ENCODE measurements around the gene DNAAF8. TPM values are rescaled to one million over a fixed set of nuclear protein-coding genes. Genes with fewer than 3 reads are reported as not detected.
"Not testable (repeated sequence)": the region's sequence is repeated elsewhere in the genome, so short reads cannot be mapped to it uniquely, and the experiment has no call there.

DNAAF8 gene
- total RNA-seq, 4 donors from 2014 or later: 0.31 to 1.1 (median 0.87) TPM

DNA sequence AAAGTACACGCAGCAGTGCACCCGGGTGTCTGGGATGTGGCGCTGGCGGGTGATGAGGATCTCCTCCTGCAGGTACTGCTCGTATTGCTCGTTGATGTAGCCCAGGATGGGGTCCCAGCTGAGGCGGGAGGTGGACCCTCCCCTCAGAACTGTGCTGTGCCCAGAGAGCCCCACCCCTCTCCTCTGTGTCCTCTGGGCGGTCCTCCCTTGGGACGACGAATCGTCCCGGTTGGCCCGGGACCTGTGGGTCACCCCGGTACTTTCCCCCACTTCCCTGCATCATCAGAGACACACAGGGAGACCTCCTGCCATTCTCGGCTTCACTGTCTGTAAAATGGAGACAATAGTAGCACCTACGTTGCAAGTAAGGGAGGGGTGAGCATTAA lies 49.6 kb downstream of the DNAAF8 start:
- DNase-seq (ENCODE audit: low spot score): no peak

DNA sequence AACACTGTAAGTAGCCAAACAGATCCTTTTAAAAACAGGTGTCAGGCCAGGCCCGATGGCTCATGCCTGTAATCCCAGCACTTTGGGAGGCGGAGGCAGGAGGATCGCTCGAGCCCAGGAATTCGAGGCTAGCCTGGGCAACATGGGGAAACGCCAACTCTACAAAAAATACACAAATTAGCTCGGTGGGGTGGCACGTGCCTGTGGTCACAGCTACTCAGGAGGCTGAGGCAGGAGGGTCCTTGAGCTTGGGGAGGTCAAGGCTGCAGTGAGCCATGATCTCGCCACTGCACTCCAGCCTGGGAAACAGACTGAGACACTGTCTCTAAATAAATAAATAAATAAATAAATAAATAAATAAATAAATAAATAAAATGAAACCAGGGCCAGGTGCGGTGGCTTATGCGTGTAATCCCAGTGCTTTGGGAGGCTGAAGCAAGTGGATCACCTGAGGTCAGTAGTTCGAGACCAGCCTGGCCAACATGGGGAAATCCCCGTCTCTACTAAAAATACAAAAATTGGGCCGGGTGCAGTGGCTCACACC lies 50.2 kb downstream of the DNAAF8 start:
- DNase-seq (ENCODE audit: low spot score); ATAC-seq (ENCODE audit: low FRiP score): not testable (repeated sequence)

More for the DNA sequence above, 49.6 kb downstream of the DNAAF8 start:
- TF ChIP-seq, protein P1, sequence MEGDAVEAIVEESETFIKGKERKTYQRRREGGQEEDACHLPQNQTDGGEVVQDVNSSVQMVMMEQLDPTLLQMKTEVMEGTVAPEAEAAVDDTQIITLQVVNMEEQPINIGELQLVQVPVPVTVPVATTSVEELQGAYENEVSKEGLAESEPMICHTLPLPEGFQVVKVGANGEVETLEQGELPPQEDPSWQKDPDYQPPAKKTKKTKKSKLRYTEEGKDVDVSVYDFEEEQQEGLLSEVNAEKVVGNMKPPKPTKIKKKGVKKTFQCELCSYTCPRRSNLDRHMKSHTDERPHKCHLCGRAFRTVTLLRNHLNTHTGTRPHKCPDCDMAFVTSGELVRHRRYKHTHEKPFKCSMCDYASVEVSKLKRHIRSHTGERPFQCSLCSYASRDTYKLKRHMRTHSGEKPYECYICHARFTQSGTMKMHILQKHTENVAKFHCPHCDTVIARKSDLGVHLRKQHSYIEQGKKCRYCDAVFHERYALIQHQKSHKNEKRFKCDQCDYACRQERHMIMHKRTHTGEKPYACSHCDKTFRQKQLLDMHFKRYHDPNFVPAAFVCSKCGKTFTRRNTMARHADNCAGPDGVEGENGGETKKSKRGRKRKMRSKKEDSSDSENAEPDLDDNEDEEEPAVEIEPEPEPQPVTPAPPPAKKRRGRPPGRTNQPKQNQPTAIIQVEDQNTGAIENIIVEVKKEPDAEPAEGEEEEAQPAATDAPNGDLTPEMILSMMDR (IDR thresholded peaks at IDR 0.05): no peak
- ATAC-seq (ENCODE audit: low FRiP score): no peak

DNA sequence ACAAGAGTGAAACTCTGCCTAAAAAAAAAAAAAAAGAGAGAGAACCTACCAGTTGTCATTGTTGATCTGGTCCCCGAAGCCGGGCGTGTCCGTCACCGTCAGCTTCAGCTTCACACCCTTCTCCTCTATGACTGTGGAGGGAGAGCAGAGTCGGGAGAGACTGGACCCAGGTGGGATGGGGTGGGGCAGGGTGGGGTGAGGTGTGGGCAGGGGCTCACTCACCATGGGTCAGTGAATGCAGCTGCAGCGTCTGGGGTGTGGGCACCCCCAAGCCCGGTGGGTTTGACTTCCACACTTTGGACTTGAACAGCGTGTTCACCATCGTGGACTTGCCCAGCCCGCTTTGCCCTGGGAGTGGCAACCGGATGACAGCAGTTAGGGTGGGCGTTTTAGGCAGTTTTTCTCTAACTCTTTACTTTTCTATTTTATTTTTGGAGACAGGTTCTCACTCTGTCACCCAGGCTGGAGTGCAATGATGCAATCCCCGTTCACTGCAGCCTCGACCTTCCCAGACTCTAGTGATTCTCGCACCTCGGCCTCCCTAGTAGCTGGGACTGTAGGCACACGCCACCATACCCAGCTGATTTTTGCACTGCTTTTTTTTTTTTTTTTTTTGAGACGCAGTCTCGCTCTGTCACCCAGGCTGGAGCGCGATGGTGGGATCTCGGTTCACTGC lies 51.6 kb downstream of the DNAAF8 start:
- DNase-seq (ENCODE audit: low spot score): no peak
- TF ChIP-seq, protein P1 (IDR thresholded peaks at IDR 0.05): no peak
- no peak for ATAC-seq (ENCODE audit: low FRiP score)

DNA sequence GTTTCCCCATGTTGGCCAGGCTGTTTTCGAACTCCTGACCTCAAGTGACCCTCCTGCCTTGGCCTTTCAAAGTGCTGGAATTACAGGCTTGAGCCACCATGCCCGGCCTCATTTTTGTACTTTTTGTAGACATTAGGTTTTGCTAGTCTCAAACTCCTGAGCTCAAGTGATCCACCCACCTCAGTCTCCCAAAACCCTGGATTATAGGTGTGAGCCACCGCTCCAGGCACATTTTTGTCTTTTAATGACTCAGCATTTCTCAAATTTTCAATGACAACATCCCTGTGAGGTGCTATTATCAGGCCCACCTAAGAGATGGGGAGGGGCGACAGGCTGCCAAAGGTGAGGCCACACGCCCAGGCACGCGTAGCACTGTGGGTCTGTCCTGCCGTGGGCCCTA lies 52.7 kb downstream of the DNAAF8 start:
- TF ChIP-seq, protein P1 (IDR thresholded peaks at IDR 0.05): no peak
- no peak for ATAC-seq (ENCODE audit: low FRiP score)
- no peak for DNase-seq (ENCODE audit: low spot score)

DNA sequence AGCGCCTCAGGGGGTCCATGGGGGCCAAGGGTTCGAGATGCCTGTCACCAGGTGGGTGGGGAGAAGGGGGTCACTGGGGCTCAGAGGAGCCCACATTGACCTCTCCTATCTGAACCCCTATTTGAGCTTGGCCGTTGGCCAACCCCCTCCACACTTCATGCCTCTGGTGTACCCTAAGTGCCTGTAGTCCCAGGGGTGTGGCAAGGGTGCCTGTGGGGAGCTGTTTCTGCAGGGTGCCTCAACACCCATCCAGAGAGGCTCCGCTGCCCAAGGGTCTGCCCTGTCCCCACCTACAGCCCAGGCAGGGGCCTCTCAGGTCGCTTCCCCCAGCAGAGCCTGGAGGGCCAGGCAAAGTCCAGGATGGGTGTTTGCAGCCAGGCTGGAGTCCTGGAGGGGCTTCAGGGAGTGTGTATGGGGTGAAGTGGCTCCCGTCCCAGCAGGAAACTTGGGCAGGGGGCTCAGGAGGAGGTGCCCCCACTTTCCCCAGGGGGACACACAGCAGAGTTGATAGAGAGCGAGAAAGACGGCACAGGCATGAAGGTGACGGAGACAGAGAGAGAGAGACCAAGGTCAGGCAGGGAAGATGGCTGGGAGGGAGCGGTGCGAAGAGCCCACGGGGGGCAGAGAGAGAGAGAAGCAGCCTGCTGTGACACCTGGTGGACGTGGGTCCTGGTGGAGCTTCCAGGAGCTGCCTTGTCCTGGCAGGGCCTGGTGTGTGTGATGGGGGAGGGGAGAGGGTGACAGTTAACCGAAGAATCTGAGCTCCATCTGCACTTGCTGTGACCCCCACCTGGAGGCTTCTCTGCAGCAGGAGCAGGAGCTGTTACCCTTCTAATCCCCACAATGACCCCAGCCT lies 53.5 kb downstream of the DNAAF8 start, which contains the start of gene SEPTIN12:
SEPTIN12 (minus strand) TSS at position 719 of the 856 bp plus-strand sequence; CDS start at position 19, 700 bp downstream.
- DNase-seq (ENCODE audit: low spot score) (no peak), ATAC-seq (ENCODE audit: low FRiP score) (no peak)
- TF ChIP-seq, protein P1 (IDR thresholded peaks at IDR 0.05): no peak

DNA sequence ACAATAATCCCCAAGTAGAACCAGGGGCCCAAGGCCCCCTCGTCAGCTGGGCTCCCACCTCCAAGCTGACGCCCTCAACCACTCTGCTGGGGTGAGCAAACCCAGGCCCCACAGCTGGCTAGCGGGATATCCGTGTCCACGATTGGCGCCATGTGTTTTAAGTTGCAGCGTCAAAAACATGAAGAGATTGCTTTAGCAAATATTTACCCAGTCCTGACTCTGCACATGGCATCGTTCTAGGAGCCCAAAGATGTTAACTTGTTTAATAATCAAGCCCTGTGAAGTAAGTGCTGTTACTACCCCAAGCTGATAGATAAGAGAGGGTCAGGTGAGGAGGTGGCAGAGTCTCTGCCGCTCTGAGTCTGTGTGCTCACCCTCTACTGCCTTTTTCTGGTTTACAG lies 54.2 kb downstream of the DNAAF8 start:
- ATAC-seq (ENCODE audit: low FRiP score): no peak

DNA sequence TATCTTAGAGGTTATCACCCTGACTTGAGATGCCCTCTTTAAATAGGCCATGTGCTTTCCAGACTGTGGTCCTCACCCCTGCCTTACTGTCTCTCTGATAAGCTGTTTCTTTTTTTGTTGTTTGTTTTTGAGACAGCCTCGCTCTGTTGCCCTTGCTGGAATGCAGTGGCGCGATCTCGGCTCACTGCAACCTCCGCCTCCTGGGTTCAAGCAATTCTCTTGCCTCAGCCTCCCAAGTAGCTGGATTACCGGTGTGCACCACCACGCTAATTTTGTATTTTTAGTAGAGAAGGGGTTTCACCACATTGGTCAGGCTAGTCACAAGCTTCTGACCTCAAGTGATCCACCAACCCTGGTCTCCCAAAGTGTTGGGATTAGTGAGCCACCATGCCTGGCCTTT lies 54.6 kb downstream of the DNAAF8 start:
- ATAC-seq (ENCODE audit: low FRiP score): no peak

More for the DNA sequence above, 54.2 kb downstream of the DNAAF8 start:
- TF ChIP-seq, protein P1 (IDR thresholded peaks at IDR 0.05): no peak
- DNase-seq (ENCODE audit: low spot score): no peak

More for the DNA sequence above, 54.6 kb downstream of the DNAAF8 start:
- DNase-seq (ENCODE audit: low spot score): no peak
- TF ChIP-seq, protein P1 (IDR thresholded peaks at IDR 0.05): no peak

Data from omental fat pad (tissue), 4 donors.